Left ventricle myocardium inferior (tissue), 1 donor: ENCODE results near the gene PCSK6. TPM values are rescaled to one million over a fixed set of nuclear protein-coding genes. Genes with fewer than 3 reads are reported as not detected.

Experiments used
- DNase-seq: peaks from one replicate; pipeline ENCODE4 v3.0.0-alpha.2; 2020
- H3K27ac ChIP-seq: fragments of 200-600 bp; replicated peaks from 2 replicates; pipeline ENCODE4 v1.8.0; 2021
- H3K27me3 ChIP-seq: fragments of 200-600 bp; 2 replicates; pipeline ENCODE4 v1.8.0; 2021; ENCODE audit warnings: low read depth
- H3K36me3 ChIP-seq: fragments of 200-600 bp; 2 replicates; pipeline ENCODE4 v1.8.0; 2021
- H3K4me1 ChIP-seq: fragments of 200-600 bp; 2 replicates; pipeline ENCODE4 v1.8.0; 2021
- H3K4me3 ChIP-seq: fragments of 200-600 bp; 2 replicates; pipeline ENCODE4 v1.8.0; 2021; ENCODE audit warnings: mild to moderate bottlenecking, moderate library complexity
- H3K9me3 ChIP-seq: fragments of 200-600 bp; replicated peaks from 2 replicates; pipeline ENCODE4 v1.8.0; 2021
- CTCF ChIP-seq: fragments of 200-600 bp; IDR thresholded peaks from 2 replicates; pipeline ENCODE4 v1.8.0; 2021; ENCODE audit warnings: antibody characterized with exemption, mild to moderate bottlenecking, borderline replicate concordance
- intact Hi-C: fragments of 100-400 bp; cut with micrococcal nuclease; formaldehyde crosslinking; loops from one replicate; pipeline ENCODE4 v1.11.0; 2022
- total RNA-seq: library from RNA; stranded (reverse); fragmentation: NEBNext Ultra II Directional; extraction: Animal tissue kit (Norgen Biotek cat#: 25700); gene quantifications from one replicate; pipeline ENCODE4 v1.2.1, GENCODE V29; 2021
- donor health status: DM: no; HTN: yes; CAD: no; lungs with severe emphysema.

Gene PCSK6
- total RNA-seq, 1 donor from 2014 or later = 28.6 TPM

DNA sequence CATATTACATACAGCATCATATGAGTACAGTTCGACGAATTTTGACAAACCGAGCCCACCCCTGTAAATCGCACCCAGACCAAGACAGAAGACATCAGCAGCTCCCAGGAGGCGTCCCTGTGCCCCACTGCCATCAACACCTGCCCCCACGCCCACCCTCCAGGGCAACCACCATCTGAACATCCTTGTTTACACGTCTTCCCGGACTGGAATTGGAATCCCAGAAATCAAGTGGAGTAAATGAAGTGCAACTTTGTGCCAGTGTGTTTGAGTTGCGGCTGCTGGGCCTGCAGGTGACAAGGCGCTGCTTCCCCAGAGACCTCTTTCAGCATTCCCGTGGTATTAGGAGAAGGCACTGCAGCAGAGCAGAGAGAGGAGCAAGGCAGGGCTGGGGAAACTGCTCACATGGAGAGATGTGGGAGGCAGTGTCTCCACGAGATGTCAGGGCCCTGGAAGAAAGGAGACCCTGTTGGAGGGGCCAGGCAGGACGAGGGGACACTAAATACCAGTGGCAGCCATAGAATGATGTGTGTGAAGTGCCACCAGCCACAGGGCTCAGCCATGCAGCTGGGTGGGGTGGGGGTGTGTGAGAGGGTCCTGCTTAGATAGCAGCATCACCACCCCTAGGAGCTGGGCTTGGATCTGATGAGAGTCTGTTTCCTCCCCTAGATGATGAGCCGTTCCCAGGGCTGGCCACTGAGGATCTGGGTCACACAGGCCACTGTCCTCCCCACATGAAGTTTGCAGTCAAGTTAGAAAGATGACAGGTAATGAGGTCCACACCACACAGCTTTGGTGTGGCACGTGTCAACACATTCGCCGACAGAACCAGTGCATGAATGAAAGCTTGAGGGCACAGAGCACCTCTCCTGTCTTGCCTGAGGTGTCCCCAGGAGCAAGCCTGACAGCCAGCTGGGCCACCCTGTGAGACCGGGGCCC lies 33.4 kb upstream of the PCSK6 start:
- DNase-seq = no peak
- Histone ChIP-seq H3K4me3 (no peak overlapping the region), H3K36me3 (no peaks in the 10 kb centered on the region), H3K9me3 (peaks cover 11% of the 10 kb centered on the region), H3K27ac (no peak overlapping the region), H3K27me3 (peaks cover 7% of the 10 kb centered on the region), H3K4me1 (peaks cover 16% of the 10 kb centered on the region)
- no peak for TF ChIP-seq CTCF
- intact Hi-C loops = no loop called here

- H3K27ac ChIP-seq = no peak overlapping the region
- DNase-seq = no peak
- intact Hi-C loops = no loop called here
- H3K27me3 ChIP-seq = peaks cover 7% of the 10 kb centered on the region
- no peaks in the 10 kb centered on the region for H3K36me3 ChIP-seq
- H3K9me3 ChIP-seq = peaks cover 19% of the 10 kb centered on the region
- no peak overlapping the region for H3K4me3 ChIP-seq
- H3K4me1 ChIP-seq = peaks cover 8% of the 10 kb centered on the region
- TF ChIP-seq CTCF = no peak
Measured at GRCh38 chr15:101522091-101522490, 32.6 kb upstream of the PCSK6 start.

- Histone ChIP-seq H3K36me3 (no peaks in the 10 kb centered on the region), H3K4me1 (peaks cover 5% of the 10 kb centered on the region), H3K27me3 (peaks cover 7% of the 10 kb centered on the region), H3K27ac (no peak overlapping the region), H3K4me3 (no peak overlapping the region), H3K9me3 (peaks cover 24% of the 10 kb centered on the region)
- no peak for TF ChIP-seq CTCF
- DNase-seq = no peak
- intact Hi-C loops = no loop called here
Measured at GRCh38 chr15:101521591-101521990, 32.1 kb upstream of the PCSK6 start.

GRCh38 chr15:101521069-101521468 lies 31.6 kb upstream of the PCSK6 start:
- TF ChIP-seq CTCF = no peak
- no peak for DNase-seq
- Histone ChIP-seq H3K36me3 (no peaks in the 10 kb centered on the region), H3K4me1 (peaks cover 5% of the 10 kb centered on the region), H3K27ac (no peak overlapping the region), H3K27me3 (peaks cover 7% of the 10 kb centered on the region), H3K4me3 (no peak overlapping the region), H3K9me3 (peaks cover 29% of the 10 kb centered on the region)
- intact Hi-C loops = no loop called here

DNA sequence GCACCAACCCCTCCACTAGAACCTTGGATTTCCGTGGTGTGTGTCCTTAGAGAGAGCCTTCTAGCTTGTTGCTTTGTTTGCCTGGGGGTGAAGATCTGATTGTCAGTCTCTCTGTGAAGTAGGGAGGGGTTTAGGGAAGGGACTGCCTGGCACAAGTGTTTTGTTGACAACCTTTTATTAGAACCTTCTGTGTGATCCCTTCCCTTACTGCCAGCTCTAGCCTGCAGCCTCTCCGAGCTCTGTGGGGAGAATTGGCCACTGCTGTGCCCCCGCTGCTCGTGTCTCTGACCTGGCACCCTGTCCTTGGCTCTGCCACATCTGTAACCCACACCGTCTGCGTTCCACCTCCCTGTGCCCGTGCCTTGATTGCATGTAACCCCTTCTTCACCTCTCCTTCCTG lies 30.9 kb upstream of the PCSK6 start:
- TF ChIP-seq CTCF = no peak
- DNase-seq = no peak
- intact Hi-C loops = no loop called here
- H3K27ac ChIP-seq = no peak overlapping the region
- peaks cover 5% of the 10 kb centered on the region for H3K4me1 ChIP-seq
- H3K4me3 ChIP-seq = no peak overlapping the region
- peaks cover 7% of the 10 kb centered on the region for H3K27me3 ChIP-seq
- no peaks in the 10 kb centered on the region for H3K36me3 ChIP-seq
- H3K9me3 ChIP-seq = peaks cover 36% of the 10 kb centered on the region
